LHCN-M2 (cell line): Measurements from ENCODE around the gene PRRT4. TPM values are rescaled to one million over a fixed set of nuclear protein-coding genes. Genes with fewer than 3 reads are reported as not detected.

ENCODE experiments used
- DNase-seq: peaks from one replicate; pipeline ENCODE4 v3.0.0-alpha.2; 2012; ENCODE audit warnings: low read depth
- total RNA-seq: library from RNA; depleted of rRNA; stranded (reverse); fragments of >200 nt; gene quantifications from 2 replicates; pipeline ENCODE4 v1.2.3, GENCODE V29; 2014

Gene PRRT4
- total RNA-seq, 1 experiment from 2014 or later = 0.80 TPM

DNA sequence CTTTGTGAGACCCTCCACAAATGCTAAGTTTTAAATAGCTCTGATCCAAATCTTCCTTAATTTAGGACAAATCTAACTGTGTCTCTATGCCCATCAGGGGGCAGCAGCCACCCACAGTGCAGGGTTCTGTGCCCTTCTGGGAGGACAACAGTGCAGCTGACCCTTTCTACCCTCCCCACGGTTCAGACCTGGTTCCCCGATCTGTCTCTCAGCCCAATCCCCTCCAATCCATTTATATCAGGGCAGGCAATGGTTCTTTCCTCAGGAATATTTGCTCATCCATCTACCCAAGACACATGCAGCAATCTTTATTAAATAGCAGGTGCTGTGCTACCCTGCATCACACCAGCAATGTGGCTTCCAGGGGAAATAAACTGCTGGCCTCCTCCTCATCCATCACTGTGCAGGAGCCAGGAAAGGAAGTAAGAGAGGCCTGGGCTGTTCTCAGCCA, 13.8 kb downstream of the PRRT4 start:
- peak; percentile 57 for DNase-seq

DNA sequence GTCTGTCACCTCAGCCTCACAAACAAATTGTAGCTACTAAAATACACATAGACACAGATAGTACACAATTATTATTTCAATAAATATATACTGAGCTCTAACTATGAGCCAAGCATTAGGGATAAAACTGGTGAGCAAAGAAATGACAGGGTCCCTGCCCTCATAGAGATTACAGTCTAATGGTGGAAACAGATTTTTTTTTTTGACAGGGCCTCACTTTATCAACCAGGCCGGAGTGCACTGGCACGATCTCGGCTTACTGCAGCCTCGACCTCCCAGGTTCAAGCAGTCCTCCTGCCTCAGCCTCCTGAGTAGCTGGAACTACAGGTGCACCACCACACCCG, 17.1 kb downstream of the PRRT4 start:
- no peak for DNase-seq

DNA sequence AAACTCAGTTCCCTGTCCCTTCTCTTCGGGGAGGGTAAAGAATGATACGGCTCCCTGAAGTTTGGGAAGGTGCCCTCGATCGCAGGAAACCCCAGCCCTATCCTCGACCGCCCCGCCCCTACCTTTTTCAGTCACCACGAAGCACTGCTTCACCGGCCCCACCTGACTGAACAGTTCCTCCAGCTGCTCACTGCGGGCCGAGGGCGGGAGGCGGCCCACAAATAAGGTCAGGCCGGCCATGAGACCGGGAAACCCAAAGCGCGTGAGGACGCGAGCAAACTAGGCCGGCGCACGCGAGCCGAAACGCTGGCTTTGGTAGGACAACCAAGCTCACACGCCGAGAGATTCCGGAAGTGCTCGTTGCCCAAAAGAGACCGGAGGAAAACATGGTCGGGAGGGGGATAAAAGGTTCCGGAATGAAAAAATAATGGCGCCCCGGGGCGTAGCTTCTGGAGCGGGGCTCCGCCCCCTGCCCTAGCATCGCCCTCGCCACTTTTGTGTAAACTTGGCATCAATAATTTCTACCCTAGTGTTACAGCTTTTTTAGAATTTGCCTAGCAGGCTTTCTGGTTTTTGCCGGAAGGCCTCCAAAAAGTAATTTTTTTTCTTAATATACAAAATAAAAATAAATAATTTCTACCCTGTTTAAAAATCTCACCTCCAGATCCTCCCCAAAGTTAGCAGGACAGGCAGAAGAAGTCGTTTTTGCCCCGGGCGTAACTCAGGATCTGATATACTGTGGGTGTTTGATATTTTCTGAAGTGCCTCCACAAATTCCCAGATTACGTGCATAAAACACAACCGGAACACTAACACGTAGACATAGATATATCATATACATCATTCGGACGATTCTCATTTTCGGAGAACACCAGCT, 17.7 kb downstream of the PRRT4 start, which contains the start of gene RBM28:
TSS of gene RBM28 (minus strand) at position 355 of the 877 bp plus-strand sequence. CDS start at position 240, 115 bp downstream.
- DNase-seq = peak; percentile 95

DNA sequence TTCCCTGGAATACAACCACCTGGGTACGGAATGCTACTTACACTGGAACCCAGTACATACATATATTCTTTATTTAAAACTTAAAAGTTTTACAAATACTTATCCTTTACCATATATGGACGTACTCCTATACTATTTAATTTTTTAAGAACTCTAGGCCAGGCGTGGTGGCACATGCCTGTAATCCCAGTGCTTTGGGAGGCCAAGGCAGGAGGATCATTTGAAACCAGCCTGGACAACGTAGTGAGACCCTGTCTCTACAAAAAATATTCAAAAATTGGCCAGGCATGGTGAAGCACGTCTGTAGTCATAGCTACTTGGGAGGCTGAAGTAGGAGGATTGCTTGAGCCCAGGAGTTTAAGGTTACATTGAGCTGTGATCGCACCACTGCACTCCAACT, 19.8 kb downstream of the PRRT4 start:
- DNase-seq = no peak

DNA sequence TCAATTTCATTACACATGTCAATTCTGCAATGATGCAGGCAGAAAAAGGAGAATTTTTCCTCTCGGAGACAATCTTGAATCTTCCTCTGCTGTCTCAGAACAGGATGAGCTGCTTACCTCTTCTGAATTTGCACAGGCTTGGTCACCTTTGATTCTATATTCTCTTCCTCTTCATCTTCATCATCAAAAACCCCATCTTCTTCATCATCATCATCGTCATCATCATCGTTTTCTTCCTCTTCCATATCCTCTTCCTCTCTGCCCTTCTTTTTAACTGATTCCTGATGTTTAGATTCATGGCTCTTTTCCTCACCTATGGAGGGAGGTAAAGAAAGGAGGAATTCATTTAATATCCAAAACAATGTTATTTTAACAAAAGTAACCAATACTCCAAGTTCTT, 25.8 kb downstream of the PRRT4 start:
- DNase-seq = no peak

GRCh38 chr7:128324368-128324680, 37.2 kb downstream of the PRRT4 start:
- no peak for DNase-seq

GRCh38 chr7:128323459-128324367, 37.8 kb downstream of the PRRT4 start:
- no peak for DNase-seq

- no peak for DNase-seq
Observed at GRCh38 chr7:128323040-128323439, 38.5 kb downstream of the PRRT4 start.

DNA sequence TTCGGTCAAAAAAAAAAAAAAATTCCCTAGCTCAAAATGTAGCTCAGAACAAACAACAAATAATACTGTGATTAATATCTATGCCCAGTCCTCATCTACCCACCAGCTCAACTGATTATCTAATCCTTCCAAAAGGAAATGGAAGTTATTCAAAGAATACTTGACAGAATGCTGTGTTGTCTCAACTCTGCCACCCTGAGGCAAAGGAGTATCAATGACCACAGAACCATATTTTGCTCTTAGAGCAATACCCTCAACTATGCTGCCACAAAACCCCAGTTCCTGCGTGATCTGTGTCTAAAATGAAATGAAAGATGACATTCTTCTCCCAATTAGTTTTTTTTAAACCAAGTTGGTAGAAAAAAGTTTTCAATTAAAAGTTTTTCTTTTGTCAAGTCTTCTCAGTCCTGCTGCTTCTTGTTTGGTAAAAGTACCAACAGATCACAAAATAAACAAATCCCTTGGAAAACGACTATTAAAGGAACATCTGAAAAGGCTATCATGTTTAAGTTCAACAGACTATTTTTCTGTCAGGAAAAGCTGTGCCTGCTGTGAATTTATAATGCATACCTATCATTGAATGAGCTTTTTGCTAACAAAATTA, 39.3 kb downstream of the PRRT4 start:
- DNase-seq = peak; percentile 71

- no peak for DNase-seq
Observed at GRCh38 chr7:128321044-128321422, 40.5 kb downstream of the PRRT4 start.

DNA sequence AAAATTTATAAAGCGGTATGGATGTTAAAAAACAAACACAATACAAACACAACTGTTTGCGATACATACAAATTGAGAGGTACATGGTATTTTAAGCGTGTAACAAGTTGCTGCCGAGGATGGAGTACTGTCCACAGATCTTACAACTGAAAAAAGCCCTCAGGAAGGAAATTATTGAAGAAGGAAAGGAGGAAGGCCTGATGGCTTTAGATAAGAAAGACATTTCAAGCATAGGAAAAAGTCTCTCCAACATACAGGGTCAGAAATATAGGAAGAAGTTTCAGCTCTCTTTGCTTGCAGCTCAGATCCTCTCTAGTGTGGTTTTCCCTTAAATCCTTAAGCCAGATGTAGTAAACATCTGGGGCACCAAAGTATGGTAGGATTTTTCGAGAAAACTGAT, 42.8 kb downstream of the PRRT4 start:
- DNase-seq = no peak

- peak; percentile 35 for DNase-seq
Observed at GRCh38 chr7:128311013-128311412, 50.5 kb downstream of the PRRT4 start.

GRCh38 chr7:128310499-128310898, 51.0 kb downstream of the PRRT4 start:
- DNase-seq = no peak

DNA sequence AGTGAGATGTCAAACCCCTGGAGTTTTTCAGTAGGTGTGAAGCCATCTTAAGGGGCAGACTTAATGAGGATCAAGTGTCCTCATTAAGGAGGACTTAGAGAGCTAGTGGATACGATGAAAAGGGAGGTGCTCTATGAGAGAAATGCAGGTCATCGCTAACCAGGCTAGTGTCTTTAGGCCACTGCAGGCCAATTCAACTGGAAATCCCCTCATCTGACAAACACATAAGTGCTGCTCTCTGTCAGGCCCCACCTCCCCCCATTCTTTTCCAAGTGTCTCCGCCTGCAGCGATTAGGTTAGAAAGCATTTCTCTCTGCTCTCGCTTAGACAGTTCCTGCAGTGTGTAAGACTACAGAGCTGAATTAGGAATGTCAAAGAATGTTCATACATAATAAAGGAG, 51.5 kb downstream of the PRRT4 start:
- no peak for DNase-seq

- DNase-seq = no peak
Observed at GRCh38 chr7:128309124-128309523, 52.4 kb downstream of the PRRT4 start.

- DNase-seq = no peak
Observed at GRCh38 chr7:128307061-128307460, 54.4 kb downstream of the PRRT4 start.

GRCh38 chr7:128304212-128304611, 57.3 kb downstream of the PRRT4 start:
- peak; percentile 90 for DNase-seq

DNA sequence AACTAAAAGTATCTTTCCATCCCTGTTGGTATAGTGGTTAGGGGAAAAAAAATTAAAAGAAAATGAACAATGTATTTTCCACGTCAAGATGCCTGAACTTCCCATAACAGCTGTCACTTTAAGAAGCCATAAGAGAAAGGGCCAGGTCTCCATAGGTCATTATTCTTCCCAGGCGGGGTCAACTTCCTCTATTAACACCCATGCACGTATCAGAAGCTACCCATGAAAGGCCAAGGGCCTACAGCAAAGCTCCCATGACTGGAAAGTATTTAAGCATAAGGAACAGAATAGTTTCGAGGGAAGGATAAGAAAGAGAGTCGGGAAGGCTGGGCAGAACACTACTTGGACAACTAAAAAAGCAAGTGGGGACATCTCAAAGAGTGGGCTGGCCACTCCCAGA, 57.8 kb downstream of the PRRT4 start:
- no peak for DNase-seq

GRCh38 chr7:128303133-128303532, 58.4 kb downstream of the PRRT4 start:
- DNase-seq = no peak

GRCh38 chr7:128302139-128302538, 59.4 kb downstream of the PRRT4 start:
- DNase-seq = no peak
